Neutrophil (primary cell): ENCODE measurements around the gene FOXD4L5.
"Not testable (repeated sequence)": the region's sequence is repeated elsewhere in the genome, so short reads cannot be mapped to it uniquely, and the experiment has no call there.

ENCODE experiments used
- H3K27ac ChIP-seq: fragments of 200-600 bp; sonication (generic); 2 replicates; pipeline ENCODE4 v1.5.1; 2016; ENCODE audit warnings: mild to moderate bottlenecking, moderate library complexity
- H3K27me3 ChIP-seq: fragments of 200-600 bp; sonication (generic); 2 replicates; pipeline ENCODE4 v1.6.0; 2016; ENCODE audit warnings: mild to moderate bottlenecking
- H3K36me3 ChIP-seq: fragments of 200-600 bp; sonication (generic); 2 replicates; pipeline ENCODE4 v1.5.1; 2017
- H3K4me1 ChIP-seq, 2 experiments: fragments of 200-600 bp in 1 of 2; sonication (generic) in 1 of 2; 1 replicate in 1 of 2; 2 replicates in 1 of 2; pipeline versions ENCODE4 v1.5.1 to v1.6.1; 2013 to 2016; ENCODE audit warnings: low read depth in 1 of 2, low read length in 1 of 2, mild to moderate bottlenecking in 1 of 2, moderate library complexity in 1 of 2; ENCODE audit not compliant: control insufficient read depth in 1 of 2, insufficient read depth in 1 of 2
- H3K4me3 ChIP-seq, 2 experiments: fragments of 200-600 bp in 1 of 2; sonication (generic) in 1 of 2; 1 replicate in 1 of 2; 2 replicates in 1 of 2; pipeline ENCODE4 v1.5.1; 2013 to 2016; ENCODE audit warnings: low read depth in 1 of 2, low read length in 1 of 2, mild to moderate bottlenecking in 1 of 2, moderate library complexity in 1 of 2
- H3K9me3 ChIP-seq: fragments of 200-600 bp; sonication (generic); 2 replicates; pipeline ENCODE4 v1.5.1; 2016

Gene FOXD4L5

DNA sequence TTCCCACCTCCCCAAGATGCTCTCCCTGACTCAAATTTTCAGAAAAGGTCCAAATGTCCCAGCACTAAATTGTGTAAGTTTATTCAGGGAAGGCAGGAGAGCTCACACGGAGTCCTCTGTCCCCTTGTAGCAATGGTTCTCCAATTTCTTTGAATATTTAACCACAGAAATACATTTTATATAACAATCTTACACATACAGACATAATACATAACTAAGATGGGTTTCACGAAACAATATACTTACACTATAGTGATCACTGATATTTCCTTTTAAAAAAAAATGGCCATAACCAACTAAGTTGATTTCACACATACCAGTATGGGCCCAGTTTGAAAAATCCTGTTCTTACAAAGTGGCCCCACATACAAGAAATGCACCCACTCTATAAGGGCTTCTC is at the start of gene FOXD4L5:
Gene FOXD4L5 (minus strand): TSS at position 101 of the 400 bp plus-strand sequence. CDS start 832 bp downstream, outside the sequence.
- not testable (repeated sequence) for H3K27me3 ChIP-seq, H3K36me3 ChIP-seq, H3K9me3 ChIP-seq, H3K4me1 ChIP-seq, H3K4me3 ChIP-seq, H3K27ac ChIP-seq

DNA sequence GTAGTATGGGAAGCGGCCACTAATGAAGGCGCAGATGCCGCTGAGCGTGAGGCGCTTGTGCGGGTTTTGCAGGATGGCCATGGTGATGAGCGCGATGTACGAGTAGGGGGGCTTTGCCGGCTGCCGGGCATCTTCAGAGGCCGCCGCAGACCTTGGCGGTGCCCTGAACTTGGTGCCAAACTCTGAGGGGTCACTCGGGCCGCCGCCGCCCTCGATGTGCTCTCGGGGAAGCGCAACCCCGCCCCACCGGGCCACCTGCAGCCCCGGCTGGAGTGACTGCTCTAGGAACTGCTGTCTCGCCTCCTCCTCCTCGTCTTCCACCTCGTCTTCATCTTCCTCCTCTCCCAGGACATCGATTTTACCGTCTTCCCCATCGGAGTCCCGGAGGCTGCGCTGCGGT is 1.1 kb downstream of the FOXD4L5 start:
- H3K4me1 ChIP-seq, H3K9me3 ChIP-seq, H3K27me3 ChIP-seq, H3K36me3 ChIP-seq, H3K4me3 ChIP-seq, H3K27ac ChIP-seq: not testable (repeated sequence)

DNA sequence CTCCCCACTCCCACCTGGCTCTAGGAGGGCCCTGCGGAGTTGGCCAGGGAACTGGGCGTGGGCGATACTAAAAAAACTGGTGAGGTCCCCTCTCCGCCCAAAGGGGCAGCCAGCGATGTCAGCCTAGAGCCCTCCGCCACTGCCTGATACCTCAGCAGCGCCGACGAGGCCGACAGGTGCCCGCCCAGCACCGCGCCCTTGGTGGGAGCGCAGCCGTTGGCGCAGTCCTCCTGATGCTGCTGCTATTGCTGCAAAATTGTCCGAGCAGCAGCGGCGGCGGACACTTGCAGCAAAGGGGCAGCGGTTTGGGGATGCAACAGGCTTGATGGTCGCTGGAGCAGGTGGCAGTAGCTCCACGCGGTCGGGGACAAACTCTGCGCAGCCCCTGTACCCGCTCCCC is 2.0 kb downstream of the FOXD4L5 start:
- H3K9me3 ChIP-seq, H3K27me3 ChIP-seq, H3K27ac ChIP-seq, H3K4me1 ChIP-seq, H3K36me3 ChIP-seq, H3K4me3 ChIP-seq: not testable (repeated sequence)
